Keratinocyte (primary cell): ENCODE data around the gene PRPF6. TPM values are rescaled to one million over a fixed set of nuclear protein-coding genes. Genes with fewer than 3 reads are reported as not detected.

Source experiments
- DNase-seq: peaks from one replicate; pipeline ENCODE4 v3.0.0-alpha.2; 2011; ENCODE audit warnings: low read depth, missing footprints, low spot score
- FAIRE-seq: peaks from 2 replicates; lab custom pipeline; 2011; peaks lifted over from hg19 to GRCh38; lab: Jason Lieb, UNC
- H2AFZ ChIP-seq: 2 replicates; pipeline ENCODE4 v1.6.0; 2012; ENCODE audit warnings: low read length, control low read depth, inconsistent platforms; ENCODE audit not compliant: control insufficient read depth
- H3K27ac ChIP-seq: 2 replicates; pipeline ENCODE4 v1.5.1; 2011; ENCODE audit warnings: low read length; ENCODE audit not compliant: control insufficient read depth, insufficient read depth
- H3K27me3 ChIP-seq: 3 replicates; pipeline ENCODE4 v1.6.0; 2011; ENCODE audit warnings: low read length; ENCODE audit not compliant: control insufficient read depth, insufficient read depth; ENCODE audit errors: extremely low read depth
- H3K36me3 ChIP-seq, 2 experiments: 2 replicates in 1 of 2; 3 replicates in 1 of 2; pipeline ENCODE4 v1.5.1; 2011; ENCODE audit warnings: low read length in 2 of 2, mild to moderate bottlenecking in 1 of 2; ENCODE audit not compliant: control insufficient read depth in 2 of 2, insufficient read depth in 2 of 2; ENCODE audit errors: extremely low read depth in 1 of 2
- H3K4me1 ChIP-seq: 3 replicates; pipeline ENCODE4 v1.5.1; 2011; ENCODE audit warnings: low read length; ENCODE audit not compliant: control insufficient read depth, insufficient read depth; ENCODE audit errors: extremely low read depth
- H3K4me2 ChIP-seq: 3 replicates; pipeline ENCODE4 v1.6.0; 2011; ENCODE audit warnings: low read depth, low read length; ENCODE audit not compliant: control insufficient read depth, insufficient read depth; ENCODE audit errors: extremely low read depth
- H3K4me3 ChIP-seq, 3 experiments: fragments of 200-600 bp in 1 of 3; sonication (generic) in 1 of 3; 2 replicates in 2 of 3; 3 replicates in 1 of 3; pipeline ENCODE4 v1.5.1; 2011 to 2016; ENCODE audit warnings: low read length in 3 of 3, mild to moderate bottlenecking in 3 of 3, control low read depth in 2 of 3, inconsistent platforms in 1 of 3, low read depth in 1 of 3, mixed read lengths in 1 of 3, mixed run types in 1 of 3, moderate library complexity in 1 of 3; ENCODE audit not compliant: control insufficient read depth in 2 of 3, insufficient read depth in 2 of 3; ENCODE audit errors: extremely low read depth in 1 of 3
- H3K79me2 ChIP-seq: 2 replicates; pipeline ENCODE4 v1.6.0; 2012; ENCODE audit warnings: low read length; ENCODE audit not compliant: control insufficient read depth, insufficient read depth
- H3K9ac ChIP-seq: 3 replicates; pipeline ENCODE4 v1.6.0; 2011; ENCODE audit warnings: low read length; ENCODE audit not compliant: control insufficient read depth, insufficient read depth; ENCODE audit errors: extremely low read depth
- H3K9me1 ChIP-seq: 3 replicates; pipeline ENCODE4 v1.6.0; 2011; ENCODE audit warnings: low read length; ENCODE audit not compliant: control insufficient read depth, insufficient read depth; ENCODE audit errors: extremely low read depth
- H3K9me3 ChIP-seq: 2 replicates; pipeline ENCODE4 v1.5.1; 2012; ENCODE audit warnings: low read depth, low read length; ENCODE audit not compliant: control insufficient read depth
- H4K20me1 ChIP-seq: 3 replicates; pipeline ENCODE4 v1.6.0; 2011; ENCODE audit warnings: low read length; ENCODE audit not compliant: control insufficient read depth, insufficient read depth; ENCODE audit errors: extremely low read depth
- CTCF ChIP-seq, 3 experiments: IDR thresholded peaks in 1 of 3; conservative IDR thresholded peaks in 1 of 3; optimal IDR thresholded peaks in 1 of 3; 2 replicates in 2 of 3; 3 replicates in 1 of 3; pipeline versions ENCODE3 to v1.5.1; 2011; ENCODE audit warnings: low read length in 3 of 3, mild to moderate bottlenecking in 3 of 3, moderate library complexity in 2 of 3, control low read depth in 1 of 3, inconsistent platforms in 1 of 3; ENCODE audit not compliant: insufficient read depth in 2 of 3; ENCODE audit errors: extremely low read depth in 1 of 3
- EZH2 ChIP-seq: IDR thresholded peaks from one replicate; pipeline ENCODE4 v1.6.1; 2012; ENCODE audit warnings: inconsistent platforms, mild to moderate bottlenecking, low read length, moderate library complexity
- dilution Hi-C: fragments of 300-500 bp; cut with MboI; formaldehyde crosslinking; loops from one replicate; pipeline ENCODE4 v1.7.0; 2020; ENCODE audit warnings: low sequenced_read_pairs; ENCODE audit not compliant: extremely low pct_ligation_motif_present
- polyA plus RNA-seq, 5 experiments: library from polyadenylated mRNA; depleted of rRNA in 3 of 5; stranded (reverse) in 3 of 5; stranded (forward) in 1 of 5; unstranded in 1 of 5; fragments of >200 nt; gene quantifications; 1 replicate in 1 of 5; 2 replicates in 3 of 5; 3 replicates in 1 of 5; pipeline versions ENCODE4 v1.2.1 to v1.2.3, GENCODE V29; 2011 to 2012; ENCODE audit warnings: missing spikeins in 2 of 5, low read depth in 1 of 5, low replicate concordance in 1 of 5

The PRPF6 gene
- polyA plus RNA-seq, 1 donor (not counting 4 experiments of a cell fraction or from before 2014, with no cell fraction given): 30.5 TPM

- Histone ChIP-seq H3K4me1 (peaks cover 29% of the 10 kb centered on the region), H3K9me3 (no peaks in the 10 kb centered on the region), H3K9ac (no peak overlapping the region), H3K9me1 (no peaks in the 10 kb centered on the region), H3K36me3 (no peaks in the 10 kb centered on the region), H3K4me2 (no peak overlapping the region), H3K4me3 (no peak overlapping the region), H2AFZ (no peak overlapping the region), H3K27me3 (no peaks in the 10 kb centered on the region), H3K79me2 (no peaks in the 10 kb centered on the region), H4K20me1 (peaks cover 2% of the 10 kb centered on the region), H3K27ac (no peak overlapping the region)
- FAIRE-seq (no peak), DNase-seq (no peak)
- TF ChIP-seq CTCF (optimal IDR thresholded peaks at IDR 0.05 in 1 of 3, IDR thresholded peaks at IDR 0.05 in 1 of 3, conservative IDR thresholded peaks at IDR 0.05 in 1 of 3; ENCODE audit: extremely low read depth in 1 of 3, insufficient read depth in 2 of 3, low read length in 3 of 3): no peak
- TF ChIP-seq EZH2: no peak
- dilution Hi-C loops: no loop called here
Observed at GRCh38 chr20:64058536-64058935, 77.6 kb downstream of the PRPF6 start.

- peak overlapping the region; percentile 78 for H3K9ac ChIP-seq
- no peaks in the 10 kb centered on the region for H3K79me2 ChIP-seq
- no peaks in the 10 kb centered on the region for H3K27me3 ChIP-seq
- dilution Hi-C loops: no loop called here
- peak overlapping the region; percentile 37 for H2AFZ ChIP-seq
- H4K20me1 ChIP-seq: no peaks in the 10 kb centered on the region
- DNase-seq (no peak), FAIRE-seq (no peak)
- H3K36me3 ChIP-seq: no peaks in the 10 kb centered on the region
- H3K4me3 ChIP-seq: peak overlapping the region; percentile 63 to 85 (median 78)
- no peaks in the 10 kb centered on the region for H3K9me1 ChIP-seq
- H3K4me1 ChIP-seq: peaks cover 42% of the 10 kb centered on the region
- TF ChIP-seq CTCF (optimal IDR thresholded peaks at IDR 0.05 in 1 of 3, IDR thresholded peaks at IDR 0.05 in 1 of 3, conservative IDR thresholded peaks at IDR 0.05 in 1 of 3; ENCODE audit: extremely low read depth in 1 of 3, insufficient read depth in 2 of 3, low read length in 3 of 3) (no peak), EZH2 (no peak)
- H3K9me3 ChIP-seq: no peaks in the 10 kb centered on the region
- H3K27ac ChIP-seq: peak overlapping the region; percentile 59
- H3K4me2 ChIP-seq: peak overlapping the region; percentile 82
Observed at GRCh38 chr20:64062276-64062595, 81.3 kb downstream of the PRPF6 start.
